CMK (cell line): ENCODE data around the gene ERCC4.

ENCODE experiments used
- DNase-seq: peaks from one replicate; pipeline ENCODE4 v3.0.0-alpha.2; 2010; ENCODE audit warnings: low read depth

ERCC4 gene

DNA sequence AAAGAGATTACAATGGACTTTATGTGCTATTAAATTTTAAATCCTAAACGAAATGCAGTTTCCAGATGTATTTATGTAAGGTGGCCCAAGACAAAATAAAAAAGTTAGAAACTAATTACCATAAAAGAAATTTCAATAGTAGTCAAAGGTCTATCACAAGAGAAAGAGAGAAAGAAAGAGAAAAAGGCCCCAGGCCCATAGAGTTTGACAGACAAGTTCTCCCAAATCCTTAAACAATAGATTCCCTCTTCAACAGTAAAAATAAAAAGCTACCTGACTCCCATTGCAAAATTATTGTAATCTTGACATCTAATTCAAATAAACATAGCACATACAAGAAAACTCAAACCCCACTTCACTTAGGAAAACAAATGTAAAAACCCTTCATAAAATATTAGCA is 8.6 kb upstream of the ERCC4 start:
- DNase-seq = no peak

DNA sequence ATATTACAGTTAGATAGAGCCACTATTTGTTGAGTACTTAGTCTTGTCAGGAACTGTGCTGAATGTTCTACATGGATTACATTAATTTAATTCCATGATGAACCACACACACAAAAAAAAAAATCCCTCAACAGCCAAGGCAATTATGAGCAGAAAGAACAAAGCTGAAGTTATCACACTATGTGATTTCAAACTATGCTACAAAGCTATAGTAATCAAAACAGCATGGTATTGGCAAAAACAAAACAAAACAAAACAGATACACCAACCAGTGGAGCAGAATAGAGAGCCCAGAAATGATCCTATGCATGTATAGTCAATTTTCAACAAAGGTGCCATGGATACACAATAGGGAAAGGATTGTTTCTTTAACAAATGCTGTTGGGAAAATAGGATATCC is 8.1 kb upstream of the ERCC4 start:
- no peak for DNase-seq

DNA sequence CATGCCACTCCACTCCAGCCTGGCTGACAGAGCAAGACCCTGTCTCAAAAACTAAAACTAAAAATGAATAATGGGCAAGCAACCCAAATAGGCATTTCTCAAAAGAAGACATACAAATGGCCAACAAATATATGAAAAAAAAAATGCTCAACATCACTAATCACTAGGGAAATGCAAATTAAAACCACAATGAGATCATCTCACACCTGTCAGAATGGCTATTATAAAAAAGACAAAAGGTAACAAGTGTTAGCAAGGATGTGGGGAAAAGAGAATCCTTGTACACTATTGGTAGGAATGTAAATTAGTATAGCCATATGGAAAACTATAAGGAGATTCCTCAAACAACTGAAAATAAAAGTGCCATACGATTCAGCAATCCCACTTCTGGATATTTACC is 7.1 kb upstream of the ERCC4 start:
- no peak for DNase-seq

DNA sequence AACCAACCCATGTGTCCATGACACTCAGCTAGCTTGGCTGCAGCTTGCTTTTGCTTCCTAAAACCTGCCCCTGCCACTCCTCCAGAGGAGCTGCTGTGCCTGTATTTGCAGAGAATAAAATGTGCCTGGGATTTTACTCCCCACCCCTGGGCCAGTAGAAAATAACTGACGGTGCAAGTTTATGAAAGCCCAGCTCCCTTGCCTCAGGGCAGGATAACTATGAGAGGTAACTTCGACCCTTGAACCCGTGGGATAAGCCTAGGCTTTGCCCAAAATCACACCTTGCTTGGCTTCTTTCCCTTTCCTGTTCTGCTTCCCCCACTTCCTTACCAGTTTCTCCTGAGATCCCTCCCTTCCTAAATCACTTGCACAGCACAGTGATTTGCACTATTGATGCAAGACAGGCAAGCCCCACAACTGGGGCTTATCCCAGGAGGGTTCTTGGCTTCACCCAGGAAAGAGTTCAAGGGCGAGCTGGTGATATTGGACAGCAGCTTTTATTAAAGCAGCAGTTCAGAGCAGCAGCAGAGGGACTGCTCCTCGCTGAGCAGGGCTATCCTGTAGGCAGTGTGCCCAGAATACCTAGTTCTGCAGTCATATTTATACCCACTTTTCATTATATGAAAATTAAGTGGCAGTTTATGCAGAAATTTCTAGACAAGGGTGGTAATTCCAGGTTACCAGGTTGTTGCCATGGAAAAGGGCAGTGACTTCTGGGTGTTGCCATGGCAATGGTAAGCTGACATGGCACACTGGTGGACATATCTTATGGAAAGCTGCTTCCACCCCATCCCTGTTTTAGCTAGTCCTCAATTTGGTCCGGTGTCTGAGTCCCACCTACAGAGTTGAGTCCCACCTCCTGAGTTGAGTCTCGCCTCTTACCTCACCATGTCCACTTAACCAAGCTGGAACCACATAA is 6.3 kb upstream of the ERCC4 start:
- DNase-seq = no peak

DNA sequence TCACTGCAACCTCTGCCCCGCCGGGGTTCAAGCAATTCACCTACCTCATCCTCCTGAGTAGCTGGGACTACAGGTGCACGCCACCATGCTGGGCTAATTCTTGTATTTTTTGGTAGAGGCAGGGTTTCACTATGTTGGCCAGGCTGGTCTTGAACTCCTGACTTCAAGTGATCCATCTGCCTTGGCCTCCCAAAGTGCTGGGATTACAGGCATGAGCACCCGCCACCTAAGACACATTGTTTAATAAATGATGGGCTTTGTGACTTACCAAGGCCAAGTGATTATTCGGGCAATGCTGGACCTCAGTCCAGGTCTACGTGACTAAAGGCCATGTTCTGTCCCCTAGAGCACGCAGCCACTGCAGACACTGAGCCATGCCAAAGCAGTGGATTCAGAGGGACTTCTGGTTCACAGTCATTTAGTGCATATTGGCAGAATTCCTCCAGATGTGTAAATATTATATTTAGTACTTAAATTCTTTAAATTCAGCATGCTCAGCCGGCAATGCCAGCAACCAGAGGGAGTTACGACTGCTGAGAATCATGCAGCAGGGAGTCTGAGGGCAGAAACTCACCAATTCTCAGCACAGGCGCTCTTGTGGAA is 4.8 kb upstream of the ERCC4 start:
- no peak for DNase-seq

DNA sequence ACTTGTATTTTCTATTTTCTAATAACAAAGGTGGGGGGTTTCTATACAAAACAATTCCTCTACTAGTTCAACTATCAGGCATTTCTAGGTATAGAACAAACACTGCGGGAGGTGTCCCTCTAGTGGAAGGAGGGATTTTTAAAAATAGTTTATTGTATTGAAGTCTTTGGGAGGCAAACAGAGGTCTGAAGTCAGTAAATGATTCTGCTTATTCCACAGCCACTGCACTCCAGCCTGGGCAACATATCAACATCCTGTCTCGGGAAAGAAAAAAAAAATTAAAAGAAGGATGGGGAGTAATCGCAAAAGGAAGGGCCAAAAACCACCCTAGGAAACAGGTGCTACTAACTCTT is 648 bp upstream of the ERCC4 start:
- no peak for DNase-seq

DNA sequence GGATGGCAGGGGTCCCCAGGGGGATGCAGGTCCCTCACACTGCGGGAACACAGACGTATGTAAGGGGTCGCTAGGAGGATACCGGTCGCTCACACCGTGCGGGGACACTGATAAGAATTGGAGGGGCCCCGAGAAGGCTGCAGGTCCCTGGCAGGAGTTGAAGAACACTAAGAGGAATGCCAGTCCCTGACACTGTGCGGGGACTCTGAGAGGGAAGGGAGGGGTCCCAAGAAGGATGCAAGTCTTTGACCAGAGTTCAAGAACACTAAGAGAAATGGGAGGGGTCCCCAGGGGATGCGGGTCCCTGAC is 510 bp downstream of the ERCC4 start:
- no peak for DNase-seq

DNA sequence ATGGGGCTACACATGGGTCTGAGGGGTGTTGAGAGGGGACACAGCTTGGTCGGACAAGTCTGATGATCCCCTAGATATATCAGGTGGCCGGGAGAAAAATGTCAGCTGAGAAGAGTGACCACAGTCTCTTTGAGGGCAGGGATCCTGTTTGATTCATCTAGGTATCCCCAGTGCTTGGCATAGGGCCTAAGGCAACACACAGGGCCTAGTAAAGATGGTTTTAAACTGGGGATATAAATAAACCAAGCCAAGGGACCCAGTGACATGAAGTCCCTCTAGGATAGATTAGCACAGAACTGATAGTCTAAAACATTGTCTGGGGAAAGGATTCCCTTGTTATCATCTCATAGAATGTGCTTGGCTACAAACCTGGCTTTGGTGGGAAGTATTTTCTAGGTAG is 1.4 kb downstream of the ERCC4 start:
- no peak for DNase-seq

DNA sequence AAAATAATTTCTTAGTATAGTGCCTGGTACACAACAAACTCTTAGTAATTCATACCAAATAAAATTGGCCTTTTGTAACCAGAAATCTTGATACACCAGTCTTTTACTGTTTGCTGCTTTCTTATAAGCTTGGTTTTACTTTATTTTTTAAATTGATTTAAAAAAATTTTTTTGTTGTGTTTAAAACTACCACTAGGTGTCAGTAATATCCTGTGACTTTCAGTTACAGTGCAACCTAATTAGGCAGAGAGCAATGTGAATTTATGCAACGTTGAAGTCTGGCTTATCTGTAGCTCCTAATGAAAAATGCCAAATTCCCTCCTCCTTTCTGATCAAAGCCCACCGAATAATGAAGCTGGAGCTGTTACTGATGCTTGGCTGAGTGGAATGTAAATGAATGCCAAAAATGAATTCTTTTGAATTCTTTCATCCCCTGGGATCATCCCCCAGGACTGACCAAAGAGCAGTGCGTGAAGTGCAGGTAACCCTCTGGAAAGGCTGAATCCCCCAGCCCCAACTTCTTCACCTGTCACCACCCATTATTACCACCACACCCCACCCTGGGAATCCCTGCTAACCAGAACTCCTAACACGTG is 3.8 kb downstream of the ERCC4 start:
- DNase-seq = no peak

DNA sequence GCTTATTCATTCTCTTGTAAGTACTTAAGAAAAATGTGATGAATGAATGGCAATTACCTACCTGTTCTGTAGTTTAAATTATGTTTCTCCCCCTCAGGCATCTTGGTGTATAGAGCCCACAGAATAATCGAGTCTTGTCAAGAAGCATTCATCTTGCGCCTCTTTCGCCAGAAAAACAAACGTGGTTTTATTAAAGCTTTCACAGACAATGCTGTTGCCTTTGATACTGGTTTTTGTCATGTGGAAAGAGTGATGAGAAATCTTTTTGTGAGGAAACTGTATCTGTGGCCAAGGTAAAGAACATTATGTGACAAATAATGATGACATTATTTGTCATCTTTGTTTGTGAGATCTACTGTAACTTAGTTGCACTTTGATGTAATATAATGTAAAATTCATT is 6.5 kb downstream of the ERCC4 start:
- DNase-seq = no peak

DNA sequence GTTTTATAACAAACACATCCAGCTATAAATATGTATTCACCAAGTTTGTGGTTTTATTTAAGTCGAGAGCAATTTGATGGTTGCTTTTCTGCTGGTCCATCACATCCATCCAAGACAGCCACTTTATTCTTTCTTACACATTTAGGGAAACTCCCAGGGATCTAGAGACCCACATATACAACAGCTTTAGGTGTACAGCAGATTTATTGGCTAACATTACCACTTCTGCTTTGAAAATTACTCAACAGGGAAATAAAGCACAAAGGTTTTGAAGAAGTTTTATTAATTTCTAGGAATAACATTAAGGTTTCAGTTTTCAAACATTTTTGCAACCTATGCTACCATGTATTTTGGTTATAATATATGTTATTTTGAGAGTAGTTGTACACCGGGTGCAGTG is 6.9 kb downstream of the ERCC4 start:
- no peak for DNase-seq

DNA sequence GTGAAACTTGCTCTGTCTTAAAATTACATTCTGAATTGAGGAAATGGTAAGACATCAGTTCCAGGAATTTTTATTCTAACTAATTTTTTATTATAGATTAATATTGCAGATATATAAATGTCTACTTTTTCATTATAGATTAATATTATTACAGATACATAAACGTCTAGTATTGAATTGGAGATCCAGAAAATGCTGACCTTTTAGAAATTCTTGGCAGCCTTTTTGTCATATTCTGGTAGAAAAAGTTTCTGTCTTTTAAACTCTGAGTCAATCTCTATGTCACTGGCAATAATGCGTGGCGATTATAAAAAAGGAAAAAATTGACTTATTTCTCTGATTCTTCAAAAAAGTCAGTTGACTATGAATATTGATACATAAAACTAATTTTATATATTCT is 8.7 kb downstream of the ERCC4 start:
- no peak for DNase-seq

DNA sequence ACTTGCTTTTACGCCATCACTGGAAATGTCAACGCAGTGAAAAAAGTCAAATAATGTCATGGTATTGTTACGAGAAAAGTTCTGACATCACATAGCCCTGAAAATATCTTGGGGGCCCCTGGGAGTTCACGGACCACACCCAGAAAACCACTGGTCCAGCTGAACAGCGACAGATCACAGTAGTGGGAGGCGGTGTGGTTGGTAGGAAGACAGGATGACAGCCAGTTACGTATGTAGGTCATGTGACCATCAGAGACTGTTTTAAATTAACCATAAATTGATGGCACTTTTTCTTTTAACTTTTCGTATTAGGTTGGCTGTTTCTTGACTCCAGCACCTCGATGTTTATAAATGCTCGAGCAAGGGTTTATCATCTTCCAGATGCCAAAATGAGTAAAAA is 11.9 kb downstream of the ERCC4 start:
- DNase-seq = no peak

DNA sequence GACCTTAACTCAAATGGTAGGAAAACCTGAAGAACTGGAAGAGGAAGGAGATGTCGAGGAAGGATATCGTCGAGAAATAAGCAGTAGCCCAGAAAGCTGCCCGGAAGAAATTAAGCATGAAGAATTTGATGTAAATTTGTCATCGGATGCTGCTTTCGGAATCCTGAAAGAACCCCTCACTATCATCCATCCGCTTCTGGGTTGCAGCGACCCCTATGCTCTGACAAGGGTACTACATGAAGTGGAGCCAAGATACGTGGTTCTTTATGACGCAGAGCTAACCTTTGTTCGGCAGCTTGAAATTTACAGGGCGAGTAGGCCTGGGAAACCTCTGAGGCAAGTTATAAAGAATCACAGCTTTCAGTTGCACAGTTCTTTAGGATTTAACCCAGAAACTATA is 15.5 kb downstream of the ERCC4 start:
- DNase-seq = no peak

DNA sequence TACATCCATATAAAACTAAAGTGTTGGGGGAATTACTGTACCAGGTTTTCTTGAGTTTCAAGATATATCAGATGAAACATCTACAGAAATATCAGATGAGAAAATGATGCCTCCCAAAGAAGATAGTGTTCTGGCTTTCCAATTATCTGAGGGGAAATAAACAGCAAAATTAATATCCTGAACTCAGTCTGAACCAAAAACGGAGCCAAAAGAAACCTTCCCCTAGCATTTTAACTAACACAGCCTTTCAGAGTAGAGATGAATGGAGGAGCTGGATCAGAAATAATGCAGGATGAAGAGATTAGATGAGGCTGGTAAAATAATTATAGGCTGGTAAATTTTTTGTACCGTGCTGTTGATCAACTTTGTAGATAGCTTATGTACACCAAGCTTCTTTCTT is 16.2 kb downstream of the ERCC4 start:
- DNase-seq = no peak

DNA sequence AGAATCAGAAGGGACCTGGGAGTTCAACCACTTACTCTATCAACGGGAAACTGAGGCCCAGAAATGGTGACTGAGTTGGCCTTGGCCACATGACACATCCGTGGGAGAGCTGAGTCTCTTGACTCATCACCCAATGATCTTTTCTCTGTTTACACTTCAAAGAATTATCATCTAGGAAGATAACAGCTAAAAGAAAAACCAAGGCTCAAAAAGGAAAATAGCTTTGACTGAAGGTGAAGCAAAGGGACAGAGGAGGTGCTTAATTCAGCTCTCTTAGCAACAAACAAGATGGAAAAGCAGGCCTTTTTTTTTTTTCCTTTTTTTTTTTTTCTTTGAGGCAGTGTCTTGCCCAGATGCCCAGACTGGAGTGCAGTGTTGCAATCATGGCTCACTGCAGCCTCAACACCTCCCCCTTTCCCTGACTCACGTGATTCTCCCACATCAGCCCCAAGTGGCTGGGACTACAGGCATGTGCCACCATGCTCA is 16.7 kb downstream of the ERCC4 start:
- no peak for DNase-seq

DNA sequence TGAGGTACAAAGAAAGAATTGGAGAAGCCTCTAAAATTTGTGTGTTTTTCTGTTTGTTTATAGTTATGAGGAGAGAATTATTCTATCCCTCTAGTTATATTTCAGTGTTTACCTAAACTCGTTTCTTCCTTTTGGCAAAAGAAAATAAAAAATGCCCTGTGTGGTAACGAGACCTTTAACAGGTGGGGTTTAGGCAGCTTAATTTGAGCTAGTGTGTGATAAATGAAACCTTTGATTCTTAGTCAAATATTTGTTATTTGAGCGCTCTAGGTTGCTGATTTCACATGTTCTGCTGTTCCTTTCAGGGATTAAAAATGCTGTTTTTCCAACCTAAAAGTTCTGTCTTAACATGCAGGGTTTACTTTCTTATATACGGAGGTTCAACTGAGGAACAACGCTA is 17.5 kb downstream of the ERCC4 start:
- no peak for DNase-seq

DNA sequence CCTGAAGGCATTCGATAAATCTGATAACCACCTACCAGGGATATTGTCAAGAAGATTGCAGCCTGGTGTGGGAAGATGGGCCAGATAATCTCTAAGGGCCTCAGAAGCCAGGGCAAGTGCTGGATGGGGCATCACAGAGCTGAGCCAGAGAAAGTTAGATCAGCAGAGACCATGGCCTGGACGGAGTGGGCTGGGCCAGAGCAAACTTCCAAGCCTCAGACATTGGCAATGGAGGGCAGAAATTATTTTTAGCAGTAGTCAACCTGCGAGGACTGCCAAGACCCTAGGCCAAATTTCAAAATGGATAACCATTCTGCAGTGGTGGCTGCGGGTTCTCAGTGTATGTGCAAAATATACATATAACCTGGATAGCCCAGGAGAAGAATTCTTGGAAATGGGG is 18.5 kb downstream of the ERCC4 start:
- no peak for DNase-seq

DNA sequence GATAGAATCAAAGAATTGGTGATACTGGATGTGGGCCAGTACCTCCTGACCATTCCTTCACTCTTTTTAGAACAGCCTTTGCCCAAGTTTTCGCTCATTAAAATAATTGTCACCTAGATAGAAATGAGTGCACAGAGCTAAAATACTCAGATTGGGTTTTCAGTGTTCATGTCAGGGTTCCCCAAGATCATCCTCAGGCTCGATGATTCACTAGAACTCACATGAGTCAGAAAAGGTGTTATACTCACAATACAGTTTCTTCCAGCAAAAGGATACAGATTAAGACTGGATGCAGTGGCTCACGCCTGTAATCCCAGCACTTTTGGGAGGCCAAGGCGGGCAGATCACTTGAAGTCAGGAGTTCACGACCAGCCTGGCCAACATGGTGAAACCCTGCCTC is 19.9 kb downstream of the ERCC4 start:
- DNase-seq = no peak

DNA sequence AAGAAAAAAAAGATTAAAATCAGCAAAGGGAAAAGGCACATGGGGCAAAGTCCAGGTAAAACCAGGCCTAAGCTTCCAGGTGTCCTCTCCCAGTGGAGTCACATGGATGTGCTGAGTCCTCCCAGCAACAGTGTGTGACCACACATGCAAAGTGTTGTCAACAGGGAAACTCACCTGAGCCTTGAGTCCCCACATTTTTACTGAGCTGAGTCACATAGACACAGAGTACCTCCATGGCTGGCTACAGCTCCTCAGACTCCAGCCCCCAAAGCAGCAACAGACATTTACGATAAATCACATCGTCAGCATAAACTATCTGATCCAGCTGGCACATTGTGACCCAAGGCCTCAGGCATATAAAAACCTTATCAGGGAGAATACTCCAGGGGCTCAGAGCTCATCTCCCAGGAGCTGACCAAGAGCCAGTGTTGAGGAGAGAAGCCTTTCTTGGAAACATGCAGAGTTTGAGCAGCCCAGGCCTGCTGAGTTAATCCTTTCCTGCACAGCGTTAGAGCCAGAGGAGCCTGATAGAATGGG is 20.5 kb downstream of the ERCC4 start:
- DNase-seq = no peak

DNA sequence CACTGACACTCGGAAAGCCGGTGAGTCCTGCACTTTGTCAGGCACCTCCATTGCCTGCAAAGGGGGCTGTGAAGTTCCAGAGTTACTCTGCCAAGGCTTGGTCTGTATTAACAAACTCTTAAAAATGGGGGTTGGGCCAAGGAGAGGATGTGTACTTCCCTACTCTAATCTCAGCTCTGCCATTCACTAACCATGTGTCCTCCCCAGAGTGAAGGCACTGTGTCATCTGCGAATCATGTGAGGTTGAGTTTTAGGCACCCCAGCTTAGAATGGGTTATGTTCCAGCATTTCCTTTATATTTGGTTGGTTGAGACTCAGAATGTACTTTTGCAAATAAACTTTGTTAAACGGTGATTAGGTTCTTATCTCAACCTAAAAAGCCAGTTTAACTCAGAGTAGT is 24.9 kb downstream of the ERCC4 start:
- DNase-seq = no peak

DNA sequence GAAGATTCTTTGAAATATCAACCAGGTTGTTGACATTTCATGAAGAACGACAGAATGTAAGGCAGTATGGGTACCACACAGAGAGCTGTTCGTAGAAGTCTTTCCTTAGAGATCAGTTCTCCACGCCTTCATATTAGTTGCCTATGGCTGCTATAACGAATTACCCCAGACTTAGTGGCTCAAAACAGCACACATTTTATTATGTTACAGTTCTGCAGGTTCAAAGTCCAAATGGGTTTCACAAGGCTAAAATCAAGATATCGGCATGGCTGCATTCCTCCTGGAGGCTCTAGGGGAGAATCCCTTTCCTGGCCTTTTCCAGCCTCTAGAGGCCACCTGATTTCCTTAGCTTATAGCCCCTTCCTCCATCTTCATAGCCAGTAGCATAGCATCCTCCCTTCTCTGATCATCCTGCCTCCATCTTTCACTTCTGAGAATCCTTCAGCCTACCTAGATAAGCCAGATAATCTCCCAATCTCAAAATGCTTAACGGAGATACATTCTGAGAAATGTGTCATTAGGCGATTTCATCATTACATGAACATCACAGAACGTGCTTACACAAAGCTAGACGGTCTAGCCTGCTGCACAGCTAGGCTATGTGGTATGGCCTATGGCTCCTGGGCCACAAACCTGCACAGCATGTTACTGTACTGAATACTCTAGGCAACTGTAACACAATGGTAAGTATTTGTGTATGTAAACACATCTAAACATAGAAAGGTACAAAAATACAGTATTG is 26.0 kb downstream of the ERCC4 start:
- DNase-seq = no peak

DNA sequence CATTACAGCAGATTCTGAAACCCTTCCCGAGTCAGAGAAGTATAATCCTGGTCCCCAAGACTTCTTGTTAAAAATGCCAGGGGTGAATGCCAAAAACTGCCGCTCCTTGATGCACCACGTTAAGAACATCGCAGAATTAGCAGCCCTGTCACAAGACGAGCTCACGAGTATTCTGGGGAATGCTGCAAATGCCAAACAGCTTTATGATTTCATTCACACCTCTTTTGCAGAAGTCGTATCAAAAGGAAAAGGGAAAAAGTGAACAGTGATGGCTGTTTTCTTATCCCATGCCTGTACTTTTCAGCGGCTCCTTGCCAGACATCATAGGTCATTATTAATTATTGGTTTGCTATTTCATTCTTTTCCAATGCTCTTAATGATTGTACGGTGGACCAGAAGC is 28.1 kb downstream of the ERCC4 start:
- DNase-seq = no peak
